C4-2B (cell line): ENCODE results near the gene FITM1.
A peak's percentile ranks its signal among the peaks of the same experiment; 100 is the strongest.

Experiments used
- H3K27ac ChIP-seq: fragments of 450-650 bp; 2 replicates; pipeline ENCODE4 v1.5.1; 2017
- CTCF ChIP-seq: fragments of 450-650 bp; conservative IDR thresholded peaks from 2 replicates; pipeline ENCODE4 v1.5.1; 2017; ENCODE audit warnings: mild to moderate bottlenecking
- ZFX ChIP-seq: fragments of 450-650 bp; IDR thresholded peaks from 2 replicates; pipeline ENCODE4 v1.6.1; 2017

The FITM1 gene

GRCh38 chr14:24110060-24110459 lies 20.4 kb upstream of the FITM1 start:
- H3K27ac ChIP-seq: no peak overlapping the region
- TF ChIP-seq ZFX (no peak), CTCF (no peak)

GRCh38 chr14:24110523-24110922 lies 19.9 kb upstream of the FITM1 start:
- no peak overlapping the region for H3K27ac ChIP-seq
- TF ChIP-seq CTCF: no peak
- TF ChIP-seq ZFX: no peak

- TF ChIP-seq ZFX (no peak), CTCF (no peak)
- peak overlapping the region; percentile 97 for H3K27ac ChIP-seq
These were observed 17.1 kb upstream of the FITM1 start for GRCh38 chr14:24113379-24113800.

GRCh38 chr14:24113801-24114531 lies 16.5 kb upstream of the FITM1 start:
- H3K27ac ChIP-seq: peak overlapping the region; percentile 97
- TF ChIP-seq ZFX (peak; percentile 79; the same call in 1 of the 2 replicates), CTCF (no peak)

- no peak for TF ChIP-seq ZFX
- TF ChIP-seq CTCF: no peak
- peak within 1 kb of the TSS; percentile 97 for H3K27ac ChIP-seq
These were observed 15.7 kb upstream of the FITM1 start, which contains the start of the genes DCAF11 and NRL for GRCh38 chr14:24114532-24115421. Gene DCAF11 (plus strand): TSS chr14:24114777. CDS start chr14:24115595, 818 bp downstream. Gene NRL (minus strand): TSS chr14:24114949. CDS start chr14:24082848, 32,101 bp downstream.

GRCh38 chr14:24115422-24116127 lies 14.9 kb upstream of the FITM1 start:
- H3K27ac ChIP-seq: peak overlapping the region; percentile 97

More at GRCh38 chr14:24115422-24116127, 14.9 kb upstream of the FITM1 start:
- TF ChIP-seq CTCF: no peak
- TF ChIP-seq ZFX: no peak
